OCI-LY7 (cell line): Measurements from ENCODE around the gene POC1B.

Experiments used
- CTCF ChIP-seq: fragments of 200-600 bp; sonication (generic); conservative IDR thresholded peaks from 2 replicates; pipeline ENCODE4 v1.5.1; 2014; ENCODE audit warnings: mild to moderate bottlenecking, antibody characterized with exemption, low read length, moderate library complexity, mixed read lengths
- EZH2phosphoT487 ChIP-seq: fragments of 200-600 bp; sonication (generic); IDR thresholded peaks from 2 replicates; pipeline ENCODE4 v1.6.1; 2018; ENCODE audit warnings: low read depth, borderline replicate concordance, mild to moderate bottlenecking, mixed run types, antibody characterized with exemption, low read length, moderate library complexity, mixed read lengths

DNA sequence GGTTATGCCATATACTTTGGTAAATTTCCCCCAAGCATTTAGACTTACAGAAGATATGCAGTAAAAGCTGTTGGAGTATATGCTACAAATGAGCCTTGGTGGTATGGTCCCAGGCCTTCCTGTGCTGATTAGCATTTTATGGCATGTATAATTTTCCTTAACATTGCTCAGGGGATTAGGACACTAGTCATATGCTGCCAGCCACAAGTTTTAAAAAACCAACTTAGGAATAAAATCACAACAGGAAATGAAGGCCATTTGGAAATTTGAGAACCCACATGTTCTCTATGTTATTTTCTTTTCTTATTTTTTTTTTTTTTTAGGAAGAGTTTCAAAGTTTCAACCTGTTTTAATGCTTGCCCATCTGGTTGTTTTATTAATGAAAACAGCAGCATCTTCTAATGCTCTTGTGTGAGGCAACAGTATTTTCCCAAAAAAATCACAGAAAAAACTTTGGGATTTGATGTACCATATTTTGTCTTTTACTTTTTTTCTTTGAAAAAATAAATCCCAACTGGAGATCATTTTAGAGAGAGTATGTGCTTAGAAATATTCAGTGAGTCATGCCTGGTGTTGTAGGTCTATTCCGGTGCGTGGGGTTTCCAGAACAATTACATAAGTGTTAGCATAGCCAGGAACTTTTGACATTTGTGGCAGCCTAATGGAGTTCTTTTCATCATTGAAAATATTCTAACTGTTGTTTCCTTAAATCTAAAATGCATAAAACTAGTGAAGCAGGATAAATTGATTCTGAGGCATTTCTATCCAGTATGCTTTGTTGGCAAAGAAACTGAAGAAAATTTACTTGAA lies 151.9 kb downstream of the POC1B start:
- TF ChIP-seq CTCF (no peak), EZH2phosphoT487 (no peak)
